Thyroid gland (tissue), 4 donors: ENCODE data around the gene TRPM2.

Experiments
- CTCF ChIP-seq, 6 experiments: fragments of 200-600 bp in 3 of 6; fragments of 450-650 bp in 3 of 6; sonication (generic) in 3 of 6; IDR thresholded peaks; one replicate each; pipeline ENCODE4 v1.5.1; 2016 to 2019; ENCODE audit warnings: antibody characterized with exemption in 6 of 6, mild to moderate bottlenecking in 2 of 6, inconsistent platforms in 1 of 6, moderate library complexity in 1 of 6
- POLR2A ChIP-seq, 2 donors: fragments of 450-650 bp; IDR thresholded peaks; one replicate each; pipeline ENCODE4 v1.6.1; 2017; ENCODE audit warnings: antibody characterized with exemption in 2 of 2, mild to moderate bottlenecking in 2 of 2, moderate library complexity in 1 of 2

GRCh38 chr21:44392185-44392584 is 38.8 kb downstream of the TRPM2 start:
- TF ChIP-seq CTCF (IDR thresholded peaks at IDR 0.05), result no peak
- no peak for TF ChIP-seq POLR2A (IDR thresholded peaks at IDR 0.05)
